Glomerular visceral epithelial cell (primary cell): Measurements from ENCODE around the gene OPCML.

Experiments
- DNase-seq: peaks from one replicate; pipeline ENCODE4 v3.0.0-alpha.2; 2016; ENCODE audit errors: extremely low spot score

The OPCML gene

DNA sequence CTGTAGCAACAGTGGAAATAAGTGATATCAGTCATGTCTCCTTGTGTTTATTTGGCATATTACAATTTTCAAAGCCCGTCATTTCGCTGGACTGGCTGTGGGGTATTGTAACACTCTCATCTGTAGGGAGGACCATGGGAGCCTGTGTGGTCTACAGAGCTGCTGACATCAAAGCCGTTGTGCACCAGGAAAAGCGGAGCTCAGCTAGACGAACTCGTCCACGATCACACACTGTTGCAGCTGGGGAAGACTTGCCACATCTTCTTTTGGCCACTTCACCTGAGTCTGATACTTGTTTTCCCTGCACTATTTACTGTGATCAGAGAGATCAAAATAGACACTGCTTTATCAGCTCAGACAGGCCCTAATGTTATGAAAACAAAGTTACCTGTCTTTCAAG is 741.3 kb downstream of the OPCML start:
- DNase-seq, result no peak

DNA sequence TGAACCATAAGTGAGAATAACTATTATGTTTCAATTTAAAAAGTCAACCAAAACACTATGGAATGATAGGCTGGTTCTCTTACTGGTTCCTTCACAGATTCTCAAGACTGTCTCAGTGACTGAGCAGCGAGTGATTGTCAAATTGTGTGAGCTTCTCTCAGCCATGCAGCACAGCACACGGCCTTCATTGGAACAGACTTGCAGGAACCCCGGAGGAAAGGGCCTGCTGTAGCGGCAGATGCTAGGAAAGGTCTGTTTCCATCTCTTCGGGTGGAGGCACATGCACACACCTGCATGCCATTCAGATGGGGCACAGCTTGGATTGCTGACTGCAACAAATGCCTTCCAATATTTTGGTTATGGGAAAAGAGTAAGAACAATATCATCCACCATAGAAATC is 741.8 kb downstream of the OPCML start:
- DNase-seq, result no peak

GRCh38 chr11:132788816-132789325 is 743.4 kb downstream of the OPCML start:
- DNase-seq, result no peak

GRCh38 chr11:132785878-132786277 is 746.4 kb downstream of the OPCML start:
- no peak for DNase-seq

GRCh38 chr11:132784441-132784840 is 747.9 kb downstream of the OPCML start:
- DNase-seq, result no peak

DNA sequence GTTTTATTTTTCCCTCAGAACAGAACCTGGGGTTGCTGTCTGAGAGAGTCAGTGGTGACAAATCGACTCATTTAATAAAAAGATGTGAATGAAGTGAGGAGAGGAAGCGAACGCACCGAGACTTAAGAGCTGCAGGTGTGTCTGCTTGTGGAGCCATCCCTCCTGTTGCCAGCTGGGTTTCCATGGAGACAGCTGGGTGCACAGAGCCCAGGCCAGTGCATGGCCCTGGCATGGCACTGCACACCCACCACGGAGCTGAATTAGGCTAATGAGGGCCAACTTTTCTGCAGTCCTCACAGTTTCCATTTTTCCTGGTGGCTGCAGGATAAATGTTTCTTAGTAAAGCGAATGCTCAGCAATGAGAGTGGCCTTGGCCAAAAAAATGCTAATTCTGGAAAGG is 750.2 kb downstream of the OPCML start:
- DNase-seq, result no peak

DNA sequence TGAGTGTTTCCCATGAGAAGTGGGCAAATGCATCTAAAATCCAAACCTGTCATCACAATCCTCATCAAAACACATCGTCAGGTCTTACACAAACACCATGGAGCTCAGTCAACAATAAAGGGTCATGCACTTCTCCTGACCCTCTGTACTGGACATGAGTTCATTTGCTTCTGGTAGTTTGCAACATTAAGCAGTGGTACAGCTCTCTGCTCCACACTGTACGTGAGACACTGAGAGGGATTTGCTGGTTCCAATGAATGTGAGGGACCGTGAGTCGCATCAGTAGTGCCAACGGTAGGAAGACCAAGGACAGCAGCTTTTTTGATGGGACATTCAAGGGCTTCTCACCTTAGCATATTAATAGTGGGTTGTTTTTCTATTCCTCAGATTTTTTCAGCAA is 752.3 kb downstream of the OPCML start:
- no peak for DNase-seq

GRCh38 chr11:132779497-132779896 is 752.8 kb downstream of the OPCML start:
- DNase-seq, result no peak

- no peak for DNase-seq
These were observed 755.0 kb downstream of the OPCML start for GRCh38 chr11:132777067-132777975.

DNA sequence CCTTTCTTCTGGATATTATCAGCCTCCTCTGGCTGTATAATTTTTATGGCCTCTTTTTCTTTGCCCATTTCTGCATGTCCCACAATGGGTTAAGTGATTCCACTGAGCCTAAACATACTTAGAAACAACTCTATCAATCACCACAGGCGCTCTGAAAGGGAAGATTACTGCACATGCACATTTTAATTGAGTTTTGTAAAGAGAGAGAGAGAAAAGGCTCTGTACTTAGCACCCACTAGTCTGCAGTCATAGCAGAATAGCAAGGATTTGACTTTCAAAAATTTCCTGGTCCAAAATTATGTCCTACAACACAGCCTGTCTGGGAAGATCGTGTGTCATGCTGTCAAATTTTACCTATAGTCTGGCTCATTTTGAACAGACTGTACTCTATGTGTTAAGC is 758.5 kb downstream of the OPCML start:
- no peak for DNase-seq

DNA sequence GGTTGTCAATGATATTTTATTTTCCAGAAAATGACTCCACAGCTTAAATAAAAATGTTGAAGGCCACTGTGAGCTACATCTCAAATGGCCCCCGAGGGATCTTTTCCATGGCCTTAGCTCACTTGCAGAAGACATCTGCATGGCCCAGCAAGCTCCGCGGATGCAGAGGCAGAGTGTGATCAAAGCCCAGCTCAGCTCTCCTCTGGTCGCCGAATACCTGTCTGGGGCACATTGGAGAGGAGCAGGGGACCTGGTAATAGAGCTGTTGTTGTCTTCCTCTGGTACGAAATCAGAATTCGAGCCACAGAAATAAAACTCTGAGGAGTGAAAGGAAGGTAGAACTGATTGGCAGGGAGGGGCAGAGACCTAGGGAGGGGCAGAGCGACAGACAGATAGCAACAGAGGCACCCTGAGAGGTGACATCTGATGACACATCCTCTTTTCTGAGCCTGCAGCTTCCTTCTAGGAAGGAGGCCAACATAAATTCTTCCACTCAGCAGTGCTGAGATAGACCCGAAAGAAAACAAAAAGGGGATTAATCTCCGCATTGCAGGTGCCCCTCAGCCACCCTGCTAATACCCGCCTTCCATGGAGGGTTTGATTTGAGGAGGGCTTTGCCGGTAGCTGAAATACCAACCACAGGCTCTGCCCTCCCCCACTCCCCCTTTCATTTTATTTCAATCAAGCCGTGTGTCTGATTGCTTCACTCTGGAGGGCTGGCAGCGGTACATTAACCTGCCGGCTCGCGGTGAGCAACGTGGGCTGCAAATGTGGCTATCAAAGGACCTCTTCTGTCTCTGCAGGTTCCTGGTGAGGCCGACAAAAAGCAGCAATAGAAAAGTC is 759.4 kb downstream of the OPCML start:
- no peak for DNase-seq

DNA sequence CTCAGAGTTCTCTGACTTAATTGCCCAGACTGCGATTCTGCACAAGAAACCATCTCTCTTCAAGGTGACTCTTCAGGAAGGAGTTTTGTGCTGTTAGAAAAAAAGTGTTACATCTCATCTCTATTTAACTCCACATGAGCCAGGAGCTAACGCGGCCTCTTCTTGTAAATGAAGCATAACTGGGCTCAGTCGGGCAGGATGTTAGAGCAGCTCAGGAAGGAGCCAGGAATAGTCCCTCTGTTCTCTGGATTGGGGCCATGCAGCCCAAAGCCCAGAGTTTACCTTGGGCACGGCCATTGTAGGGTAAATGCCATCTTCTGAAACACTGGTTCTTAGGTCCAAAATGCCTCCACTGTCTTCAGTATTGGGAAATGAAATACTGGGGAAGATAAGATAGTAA is 760.6 kb downstream of the OPCML start:
- DNase-seq, result no peak

DNA sequence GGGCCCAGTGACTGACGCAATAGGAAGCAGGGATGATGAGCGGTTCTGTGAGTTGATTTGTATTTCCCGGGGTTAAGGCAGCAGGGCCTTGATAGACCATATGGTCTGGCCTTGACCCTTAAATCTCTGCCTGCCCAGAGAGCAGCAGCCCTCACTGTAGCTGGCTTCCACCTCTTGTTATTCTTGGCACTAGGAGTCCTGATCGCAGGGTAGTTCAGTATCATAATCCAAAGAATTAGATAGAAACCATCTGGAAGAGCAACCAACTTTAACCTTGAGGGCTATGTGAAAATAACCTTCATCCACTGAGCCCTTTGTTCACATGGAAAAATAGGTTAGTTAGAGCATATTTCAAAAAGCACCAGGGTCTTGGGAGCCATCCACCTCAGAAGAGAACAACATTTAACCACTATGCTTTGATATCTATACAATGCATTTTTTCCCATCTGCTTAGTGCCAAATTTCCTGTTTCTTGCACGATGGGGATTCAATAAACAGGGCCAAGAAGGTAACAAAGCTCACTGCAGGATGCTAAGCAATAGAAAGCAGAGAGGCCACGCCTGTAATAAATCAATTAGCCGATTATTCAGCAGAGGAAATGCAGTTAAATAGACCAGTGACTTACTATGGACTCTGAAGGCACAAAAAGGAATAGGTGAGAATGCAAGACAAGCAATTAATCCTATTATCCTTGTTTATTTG is 761.3 kb downstream of the OPCML start:
- DNase-seq, result no peak

- no peak for DNase-seq
These were observed 768.8 kb downstream of the OPCML start for GRCh38 chr11:132763503-132763902.

GRCh38 chr11:132755934-132756333 is 776.4 kb downstream of the OPCML start:
- no peak for DNase-seq

DNA sequence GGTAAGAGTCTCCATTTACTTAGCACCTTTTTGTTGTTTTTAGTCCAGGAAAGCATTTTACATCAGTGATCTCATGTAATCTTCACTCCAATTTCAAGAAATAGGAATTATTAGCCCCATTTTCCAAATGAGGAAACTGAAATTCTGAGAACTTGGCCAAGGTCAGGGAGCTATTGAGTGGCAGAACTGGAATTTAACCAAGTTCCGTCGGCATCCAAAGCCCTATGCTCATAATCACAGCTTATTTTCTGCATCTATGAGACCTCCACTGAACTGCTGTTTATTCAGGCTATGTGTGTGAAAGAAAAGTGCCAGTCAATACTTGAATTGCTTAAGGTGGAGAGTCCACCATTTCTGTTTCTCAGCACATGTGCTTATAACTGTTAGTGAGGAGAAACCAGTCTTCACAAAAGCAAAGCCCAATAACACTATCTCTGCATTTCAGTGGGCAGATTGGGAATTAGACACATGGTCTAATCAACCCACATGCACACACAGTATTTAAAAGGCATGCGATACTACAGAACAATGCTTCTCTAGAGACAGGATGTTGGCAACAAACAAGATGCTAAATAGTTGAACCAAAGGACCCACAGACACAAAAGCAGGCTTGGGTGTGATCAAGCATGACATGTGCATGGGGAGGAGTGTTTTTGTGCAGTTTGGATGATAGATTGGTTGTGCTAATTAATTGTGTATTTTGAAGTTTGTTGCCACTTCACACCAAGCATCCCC is 780.6 kb downstream of the OPCML start:
- DNase-seq, result no peak

- DNase-seq, result no peak
These were observed 786.0 kb downstream of the OPCML start for GRCh38 chr11:132746305-132746704.

DNA sequence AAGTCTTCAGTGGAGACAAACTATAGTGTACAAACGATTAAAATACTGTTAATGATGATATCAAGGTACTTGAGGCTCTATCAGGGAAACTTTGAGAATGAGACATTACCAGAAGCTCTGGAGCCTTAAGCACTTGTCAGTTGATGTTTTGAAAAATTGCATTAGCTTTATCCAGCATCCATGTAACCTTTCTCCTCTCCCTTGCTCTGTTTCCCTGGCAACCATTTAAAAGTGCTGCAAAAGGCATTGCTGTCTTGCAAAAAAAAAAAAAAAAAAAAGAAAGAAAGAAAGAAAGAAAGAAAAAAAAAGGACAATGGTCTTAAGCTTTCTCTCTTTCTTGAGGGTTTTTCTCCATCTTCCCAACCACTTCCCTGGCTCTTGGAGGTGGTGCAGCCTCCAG is 787.0 kb downstream of the OPCML start:
- DNase-seq, result no peak

DNA sequence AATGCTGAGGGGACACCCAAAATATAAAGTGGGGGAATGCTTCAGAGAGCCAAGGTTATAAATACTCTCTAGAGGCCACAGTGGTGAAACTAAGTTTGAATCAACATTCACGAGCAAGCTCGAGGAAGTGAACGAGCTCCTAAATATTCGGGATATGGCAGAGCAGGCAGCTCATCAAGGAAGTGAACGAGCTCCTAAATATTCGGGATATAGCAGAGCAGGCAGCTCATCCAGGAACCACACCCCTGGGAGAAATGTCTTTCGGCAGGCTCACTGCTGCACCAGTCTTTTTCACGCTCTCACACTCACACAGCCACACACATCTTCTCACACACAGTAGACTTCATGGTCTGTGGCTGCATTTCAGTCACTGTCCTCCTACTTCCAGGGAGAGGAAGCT is 787.5 kb downstream of the OPCML start:
- no peak for DNase-seq

GRCh38 chr11:132743601-132744000 is 788.7 kb downstream of the OPCML start:
- DNase-seq, result no peak

- DNase-seq, result no peak
These were observed 789.4 kb downstream of the OPCML start for GRCh38 chr11:132742929-132743328.
